Heart left ventricle (tissue), 16 donors: ENCODE data around the gene CDCA4. TPM values are rescaled to one million over a fixed set of nuclear protein-coding genes. Genes with fewer than 3 reads are reported as not detected.

Source experiments
- ATAC-seq, 4 donors: fragments of 200-7000 bp; cut with Tn5 transposase; one replicate each; pipeline ENCODE4 v1.9.1; 2020 to 2022; ENCODE audit warnings: moderate library complexity in 4 of 4, mild to moderate bottlenecking in 3 of 4, moderate number of reproducible peaks in 1 of 4
- DNase-seq, 5 donors: peaks; one replicate each; pipeline ENCODE4 v3.0.0-alpha.2; 2020
- H3K27ac ChIP-seq, 12 donors: fragments of 200-600 bp; sonication (generic) in 4 of 12; one replicate each; pipeline versions ENCODE4 v1.5.0 to v1.8.0; 2016 to 2022; ENCODE audit warnings: mild to moderate bottlenecking in 2 of 12
- H3K27me3 ChIP-seq, 9 donors: fragments of 200-600 bp; sonication (generic) in 2 of 9; one replicate each; pipeline versions ENCODE4 v1.5.1 to v1.8.0; 2016 to 2022; ENCODE audit warnings: mild to moderate bottlenecking in 3 of 9
- H3K36me3 ChIP-seq, 9 donors: fragments of 200-600 bp; sonication (generic) in 2 of 9; one replicate each; pipeline versions ENCODE4 v1.5.0 to v1.8.0; 2018 to 2022; ENCODE audit warnings: mild to moderate bottlenecking in 2 of 9
- H3K4me1 ChIP-seq, 12 donors: fragments of 200-600 bp; sonication (generic) in 4 of 12; one replicate each; pipeline versions ENCODE4 v1.5.0 to v1.8.0; 2016 to 2022; ENCODE audit warnings: mild to moderate bottlenecking in 3 of 12
- H3K4me3 ChIP-seq, 12 donors: fragments of 200-600 bp; sonication (generic) in 4 of 12; one replicate each; pipeline versions ENCODE4 v1.5.0 to v1.8.0; 2017 to 2022; ENCODE audit warnings: mild to moderate bottlenecking in 9 of 12, moderate library complexity in 4 of 12
- H3K9me3 ChIP-seq, 12 donors: fragments of 200-600 bp; sonication (generic) in 4 of 12; one replicate each; pipeline versions ENCODE4 v1.5.0 to v1.8.0; 2016 to 2022; ENCODE audit warnings: mild to moderate bottlenecking in 1 of 12
- CTCF ChIP-seq, 12 donors: fragments of 200-600 bp; sonication (generic) in 4 of 12; IDR thresholded peaks; one replicate each; pipeline versions ENCODE4 v1.5.0 to v1.8.0; 2018 to 2022; ENCODE audit warnings: antibody characterized with exemption in 12 of 12, mild to moderate bottlenecking in 5 of 12
- POLR2A ChIP-seq, 2 donors: fragments of 450-650 bp; IDR thresholded peaks; one replicate each; pipeline ENCODE4 v1.6.1; 2017; ENCODE audit warnings: antibody characterized with exemption in 2 of 2, mild to moderate bottlenecking in 2 of 2, moderate library complexity in 2 of 2
- WGBS, 4 donors: extraction: QIAGEN DNeasy Blood & Tissue Kit in 2 of 4; methylation state at CpG; one replicate each; pipeline versions ENCODE4 v1.1.5 to v1.1.7; 2013 to 2018; 5-methylcytosine and 5-hydroxymethylcytosine counted together
- intact Hi-C, 10 donors: fragments of 100-400 bp; cut with DNase I; formaldehyde crosslinking; loops; one replicate each; pipeline versions ENCODE4 v1.11.1 to v1.14.2; 2022
- polyA plus RNA-seq, 2 donors: library from polyadenylated mRNA; stranded (reverse); fragments of 200-250 nt; gene quantifications; one replicate each; pipeline ENCODE4 v1.2.3, GENCODE V29; 2013
- total RNA-seq, 9 donors: library from RNA; depleted of rRNA in 2 of 9; stranded (reverse); fragments of >200 nt in 2 of 9; fragmentation: NEBNext Ultra II Directional in 3 of 9; extraction: Animal tissue kit (Norgen Biotek cat#: 25700) in 3 of 9; gene quantifications; one replicate each; pipeline versions ENCODE4 v1.1.0 to v1.2.4, GENCODE V29; 2016 to 2023
- donor health status: ischemic (EF 13 %, LVEDD 7.1; RV severe dilation, severe dysfunction).
- donor health status: healthy with polysubstance abuse.
- donor health status: DM: no; HTN: yes; CAD: no.
- donor health status: DM: no; HTN: no; CAD: no.
- donor health status: ischemic (EF 25% LVEDD 6.9; RV normal size, moderate dysfunction).
- donor health status: ischemic (EF 25% LVEDD 5.7; RV mildly dilated, moderate dysfunction).
- donor health status: healthy.
- donor health status: DM: yes; HTN: yes; CAD: no.
- donor health status: ischemic (EF 35%, LVEDD 5.7; RV mildly dilated, moderate dysfunction).
- donor health status: nonischemic (EF 11% LVEDD 7.7; RV severe dilation, severe dysfunction).
- donor health status: DM: yes; HTN: yes; CAD: no.
- donor health status: PGD.
- donor health status: ischemic (EF 29% LVEDD 5.4; RV normal size, mild dysfunction).
- donor health status: nonischemic (EF 23%, LVEDD 6.1; RV moderate dilation, normal function).

The CDCA4 gene
- total and polyA plus RNA-seq, 11 donors, result 1.4 to 6.0 (median 2.4) TPM

- Histone ChIP-seq H3K36me3 (no peaks in the 10 kb centered on the region), H3K27me3 (peaks cover 0 to 12% (median 0%) of the 10 kb centered on the region in 9 donors), H3K9me3 (no peaks in the 10 kb centered on the region), H3K4me1 (peaks cover 3 to 33% (median 21%) of the 10 kb centered on the region in 12 donors), H3K4me3 (no peak overlapping the region), H3K27ac (peak overlapping the region in 1 of 12 donors; percentile 94)
- TF ChIP-seq CTCF (IDR thresholded peaks at IDR 0.05) (no peak), POLR2A (IDR thresholded peaks at IDR 0.05) (no peak)
- DNase-seq (peak in 4 of 5 donors; percentile 6 to 54 (median 18)), ATAC-seq (no peak)
- WGBS, 4 donors, result 78 to 86% (median 84%) methylated on average over 9 to 13 of the region's 13 CpGs
- intact Hi-C loops, result loop anchor here in 3 of 10 donors (2.0 to 5.0 kb wide), 2 partner anchors 33 kb away; no protein-coding TSS in a partner anchor
Observed at GRCh38 chr14:104965561-104966231, 55.2 kb downstream of the CDCA4 start.

DNA sequence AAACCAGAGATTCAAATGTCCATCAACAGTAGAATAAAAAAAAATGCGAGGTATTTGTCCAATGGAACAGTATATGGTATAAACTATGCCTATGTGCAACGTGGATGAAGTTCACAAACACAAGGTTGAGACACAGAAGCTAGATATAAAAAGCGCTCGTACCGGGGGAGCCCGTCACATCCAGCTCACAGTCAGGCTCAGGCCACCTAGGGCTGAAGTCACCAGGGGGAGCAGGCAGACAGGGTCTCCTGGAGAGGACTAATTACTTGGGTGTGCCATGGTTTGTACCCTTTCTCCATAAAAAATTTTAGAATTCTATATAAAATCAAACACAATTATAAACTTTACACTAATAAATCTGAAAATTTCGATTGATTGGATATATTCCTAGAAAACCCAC is 56.3 kb downstream of the CDCA4 start:
- 88 to 93% (median 91%) methylated on average over 7 of the region's 7 CpGs for WGBS, 4 donors
- Histone ChIP-seq H3K4me1 (peaks cover 3 to 29% (median 20%) of the 10 kb centered on the region in 12 donors), H3K27me3 (peaks cover 0 to 12% (median 0%) of the 10 kb centered on the region in 9 donors), H3K27ac (no peak overlapping the region), H3K36me3 (no peaks in the 10 kb centered on the region), H3K4me3 (no peak overlapping the region), H3K9me3 (no peaks in the 10 kb centered on the region)
- DNase-seq, result peak in 2 of 5 donors; percentile 5 to 8
- intact Hi-C loops, result no loop called here
- ATAC-seq, result no peak
- TF ChIP-seq POLR2A (IDR thresholded peaks at IDR 0.05), result no peak
- TF ChIP-seq CTCF (IDR thresholded peaks at IDR 0.05), result no peak

Other genes with a start within 250 kb of the CDCA4 start
- 100 to 1,000 TPM; 115 to 173 (median 143) TPM for gene AKT1, start 225.3 kb downstream of the CDCA4 start, total RNA-seq
- gene AKT1, start 225.3 kb downstream of the CDCA4 start, polyA plus RNA-seq, result 100 to 1,000 TPM; 108 to 129 TPM
- gene ZBTB42, start 220.0 kb downstream of the CDCA4 start, total RNA-seq, result 10 to 100 TPM in 3 of 9 donors, 1 to 10 TPM in 6; 4.9 to 12.9 (median 7.4) TPM
- gene ZBTB42, start 220.0 kb downstream of the CDCA4 start, polyA plus RNA-seq, result 10 to 100 TPM in 1 of 2 donors, 1 to 10 TPM in 1; 4.2 to 12.3 TPM
- gene CEP170B, start 155.8 kb downstream of the CDCA4 start, total RNA-seq, result 10 to 100 TPM in 8 of 9 donors, 1 to 10 TPM in 1; 9.1 to 21.9 (median 12.5) TPM
- gene CEP170B, start 155.8 kb downstream of the CDCA4 start, polyA plus RNA-seq, result 10 to 100 TPM in 1 of 2 donors, 1 to 10 TPM in 1; 7.5 to 17.9 TPM
- 1 to 10 TPM in 1 of 9 donors, under 1 TPM in 4, not detected in 4; 0.25 to 1.5 (median 0.40) TPM for gene PLD4, start 96.2 kb downstream of the CDCA4 start, total RNA-seq
- under 1 TPM in 1 of 2 donors, not detected in 1; 0.12 TPM for gene PLD4, start 96.2 kb downstream of the CDCA4 start, polyA plus RNA-seq
- gene AHNAK2, start 42.7 kb downstream of the CDCA4 start, total RNA-seq, result 10 to 100 TPM in 2 of 9 donors, 1 to 10 TPM in 7; 1.5 to 22.3 (median 3.7) TPM
- gene AHNAK2, start 42.7 kb downstream of the CDCA4 start, polyA plus RNA-seq, result 1 to 10 TPM; 2.2 to 2.5 TPM
- gene CLBA1, start 35.3 kb downstream of the CDCA4 start, total RNA-seq, result 1 to 10 TPM in 7 of 9 donors, under 1 TPM in 2; 0.76 to 3.7 (median 2.6) TPM
- 1 to 10 TPM; 1.3 to 3.7 TPM for gene CLBA1, start 35.3 kb downstream of the CDCA4 start, polyA plus RNA-seq
- gene GPR132, start 44.3 kb upstream of the CDCA4 start, total RNA-seq, result 1 to 10 TPM in 3 of 9 donors, under 1 TPM in 6; 0.27 to 5.3 (median 0.77) TPM
- under 1 TPM; 0.50 to 0.51 TPM for gene GPR132, start 44.3 kb upstream of the CDCA4 start, polyA plus RNA-seq
- 10 to 100 TPM; 20.4 to 62.4 (median 28.6) TPM for gene JAG2, start 147.7 kb upstream of the CDCA4 start, total RNA-seq
- gene JAG2, start 147.7 kb upstream of the CDCA4 start, polyA plus RNA-seq, result 10 to 100 TPM; 19.1 to 25.2 TPM
- 10 to 100 TPM; 16.7 to 48.9 (median 23.8) TPM for gene NUDT14, start 160.2 kb upstream of the CDCA4 start, total RNA-seq
- 10 to 100 TPM; 14.3 to 29.6 TPM for gene NUDT14, start 160.2 kb upstream of the CDCA4 start, polyA plus RNA-seq
- 10 to 100 TPM; 28.8 to 51.8 (median 34.8) TPM for gene BTBD6, start 227.4 kb upstream of the CDCA4 start, total RNA-seq
- 10 to 100 TPM; 40.7 to 56.3 TPM for gene BTBD6, start 227.4 kb upstream of the CDCA4 start, polyA plus RNA-seq